AG04450 (cell line): ENCODE results near the gene ABHD14A. TPM values are rescaled to one million over a fixed set of nuclear protein-coding genes. Genes with fewer than 3 reads are reported as not detected.

ENCODE experiments used
- CTCF ChIA-PET: fragments of 300-600, 350-600 bp; formaldehyde crosslinking; extraction: SDS; loops from one replicate; lab custom pipeline; 2022; ENCODE audit warnings: antibody characterized with exemption, inconsistent platforms; lab: Charles Lee
- POLR2A ChIA-PET: fragments of 350-600 bp; formaldehyde crosslinking; extraction: SDS; loops from one replicate; lab custom pipeline; 2021; ENCODE audit warnings: antibody characterized with exemption, inconsistent platforms; lab: Yijun Ruan, JAX
- DNase-seq: peaks from one replicate; pipeline ENCODE4 v3.0.0-alpha.2; 2011; ENCODE audit warnings: low read depth, low spot score
- H3K27ac ChIP-seq: one replicate; pipeline ENCODE4 v1.5.1; 2012; ENCODE audit warnings: low read depth, low read length, control low read depth
- H3K27me3 ChIP-seq: one replicate; pipeline ENCODE4 v1.6.0; 2012; ENCODE audit warnings: low read length; ENCODE audit not compliant: control insufficient read depth, insufficient read depth
- H3K4me3 ChIP-seq: 2 replicates; pipeline ENCODE4 v1.5.1; 2011; ENCODE audit warnings: mild to moderate bottlenecking, low read depth, low read length, control low read depth
- H3K9me3 ChIP-seq: 2 replicates; pipeline ENCODE4 v1.5.1; 2012; ENCODE audit warnings: low read length; ENCODE audit not compliant: control insufficient read depth, insufficient read depth
- CTCF ChIP-seq: IDR thresholded peaks from 2 replicates; pipeline ENCODE4 v1.5.1; 2011; ENCODE audit warnings: low read depth, low read length, control low read depth, inconsistent platforms
- polyA plus RNA-seq: library from polyadenylated mRNA; depleted of rRNA; stranded (reverse); fragments of >200 nt; gene quantifications from 2 replicates; pipeline ENCODE4 v1.2.3, GENCODE V29; 2011

ABHD14A gene
- polyA plus RNA-seq, 1 experiment, result 8.2 TPM

GRCh38 chr3:51941798-51942602 lies 32.9 kb upstream of the ABHD14A start, which contains the start of the genes PARP3 and RRP9:
Gene PARP3, plus strand, starts transcription at chr3:51942363. Its CDS starts 993 bp downstream, at chr3:51943356.
Gene RRP9, minus strand, starts transcription at chr3:51941904. Its CDS starts 37 bp downstream, at chr3:51941867.
- Histone ChIP-seq H3K27me3 (no peaks in the 10 kb centered on the region), H3K9me3 (no peaks in the 10 kb centered on the region; the same call in 1 of the 2 replicates), H3K4me3 (peak within 1 kb of the TSS; percentile 88), H3K27ac (peak within 1 kb of the TSS; percentile 90)
- CTCF ChIA-PET, result interaction anchor here (0.5 to 2.5 kb wide), 24 partner anchors 10 to 545 kb away, joined by 3 to 37 read pairs (median 4); partner anchors contain the start of genes ABHD14A, ABHD14B, ACY1 and PCBP4
- DNase-seq, result peak; percentile 100
- POLR2A ChIA-PET, result interaction anchor here (0.6 to 2.2 kb wide), 8 partner anchors 25 to 556 kb away, joined by 3 to 20 read pairs (median 4); partner anchors contain the start of genes ABHD14B, ACY1, MANF and PCBP4
- TF ChIP-seq CTCF, result peak; percentile 98

GRCh38 chr3:51942603-51943450 lies 32.0 kb upstream of the ABHD14A start:
- H3K27me3 ChIP-seq, result no peaks in the 10 kb centered on the region
- DNase-seq, result no peak
- no peak for TF ChIP-seq CTCF
- peak overlapping the region; percentile 57 for H3K4me3 ChIP-seq
- no peaks in the 10 kb centered on the region; the same call in 1 of the 2 replicates for H3K9me3 ChIP-seq
- ChIA-PET CTCF (interaction anchor here (0.6 to 2.5 kb wide), 13 partner anchors 9 to 192 kb away, joined by 3 to 37 read pairs (median 5); partner anchors contain the start of genes ABHD14A, ABHD14B, ACY1 and PCBP4), POLR2A (interaction anchor here (0.6 to 2.2 kb wide), 8 partner anchors 11 to 568 kb away, joined by 3 to 20 read pairs (median 4); partner anchors contain the start of genes ABHD14B, PCBP4, POC1A and RPL29)
- H3K27ac ChIP-seq, result peak overlapping the region; percentile 90

GRCh38 chr3:51943451-51944391 lies 31.1 kb upstream of the ABHD14A start:
- Histone ChIP-seq H3K27me3 (no peaks in the 10 kb centered on the region), H3K9me3 (no peaks in the 10 kb centered on the region; the same call in 1 of the 2 replicates), H3K4me3 (no peak overlapping the region), H3K27ac (no peak overlapping the region)
- ChIA-PET CTCF (interaction anchor here (0.6 to 2.5 kb wide), 6 partner anchors 8 to 191 kb away, joined by 3 to 37 read pairs (median 4); partner anchors contain the start of genes ABHD14A, ABHD14B and RPL29), POLR2A (interaction anchor here (0.6 to 2.2 kb wide), 6 partner anchors 10 to 210 kb away, joined by 3 to 20 read pairs (median 4); partner anchors contain the start of genes ABHD14B, POC1A and RPL29)
- TF ChIP-seq CTCF, result no peak
- DNase-seq, result no peak

- CTCF ChIA-PET, result no interaction called here
- TF ChIP-seq CTCF, result no peak
Observed at GRCh38 chr3:51944451-51945021, 30.3 kb upstream of the ABHD14A start.

More at GRCh38 chr3:51944451-51945021, 30.3 kb upstream of the ABHD14A start:
- no peak for DNase-seq
- H3K27me3 ChIP-seq, result no peaks in the 10 kb centered on the region
- POLR2A ChIA-PET, result interaction anchor here (0.5 kb wide), 1 partner anchor 101 kb away, joined by 3 read pairs; no protein-coding TSS in a partner anchor
- no peak overlapping the region for H3K27ac ChIP-seq
- H3K4me3 ChIP-seq, result no peak overlapping the region
- H3K9me3 ChIP-seq, result no peaks in the 10 kb centered on the region; the same call in 1 of the 2 replicates
